ENCODE measurements around the gene FERMT3. TPM values are rescaled to one million over a fixed set of nuclear protein-coding genes. Genes with fewer than 3 reads are reported as not detected.

Gene FERMT3
- total and polyA plus RNA-seq, 2 of the 13 experiments (the other 11 are each of a cell fraction or from before 2014, with no cell fraction given), result 0.29 TPM; not detected in 1

- TF ChIP-seq POGK (CRISPR knock-in tag; conservative IDR thresholded peaks at IDR 0.05) (no peak), MTF2 (CRISPR knock-in tag; IDR thresholded peaks at IDR 0.05; ENCODE audit: borderline replicate concordance) (no peak), ZNF513 (CRISPR knock-in tag; conservative IDR thresholded peaks at IDR 0.05) (no peak), MXD4 (CRISPR knock-in tag; IDR thresholded peaks at IDR 0.05) (no peak; the same call in none of the 2 replicates), RELA (CRISPR knock-in tag; IDR thresholded peaks at IDR 0.05) (peak; percentile 37; the same call in 1 of the 2 replicates), NCOA1 (CRISPR knock-in tag; IDR thresholded peaks at IDR 0.05) (no peak), ZNF720 (CRISPR knock-in tag; IDR thresholded peaks at IDR 0.05) (no peak), ZBTB33 (CRISPR knock-in tag; IDR thresholded peaks at IDR 0.05) (no peak), ZNF276 (CRISPR knock-in tag; IDR thresholded peaks at IDR 0.05; ENCODE audit: low read depth) (no peak), CBFB (CRISPR knock-in tag; IDR thresholded peaks at IDR 0.05) (peak; percentile 65; the same call in 1 of the 2 replicates), THYN1 (CRISPR knock-in tag; IDR thresholded peaks at IDR 0.05; ENCODE audit: borderline replicate concordance, low read depth) (no peak), POGZ (CRISPR knock-in tag; IDR thresholded peaks at IDR 0.05) (no peak), MED13 (CRISPR knock-in tag; IDR thresholded peaks at IDR 0.05) (no peak), ZFP62 (CRISPR knock-in tag; IDR thresholded peaks at IDR 0.05) (no peak), ZNF564 (CRISPR knock-in tag; IDR thresholded peaks at IDR 0.05) (no peak), KLF15 (CRISPR knock-in tag; IDR thresholded peaks at IDR 0.05; ENCODE audit: borderline replicate concordance) (0 out of 2 replicates have a peak, but pooled peaks have one; percentile 35), TBX2 (CRISPR knock-in tag; IDR thresholded peaks at IDR 0.05; ENCODE audit: borderline replicate concordance) (no peak), ZNF773 (CRISPR knock-in tag; IDR thresholded peaks at IDR 0.05; ENCODE audit: borderline replicate concordance) (no peak), ZMYM2 (CRISPR knock-in tag; IDR thresholded peaks at IDR 0.05) (no peak)
Observed at GRCh38 chr11:64185693-64186491, 20.6 kb upstream of the FERMT3 start, which contains the start of gene STIP1 (continued).
